HG02642 (cell line): ENCODE results near the gene CIAO2B.
"Not testable (repeated sequence)": the region's sequence is repeated elsewhere in the genome, so short reads cannot be mapped to it uniquely, and the experiment has no call there.

Experiments
- ATAC-seq: cut with Tn5 transposase; IDR thresholded peaks from one replicate; pipeline ENCODE4 v1.9.1; 2021; ENCODE audit warnings: mild to moderate bottlenecking; ENCODE audit not compliant: unreplicated experiment, poor library complexity

Gene CIAO2B

DNA sequence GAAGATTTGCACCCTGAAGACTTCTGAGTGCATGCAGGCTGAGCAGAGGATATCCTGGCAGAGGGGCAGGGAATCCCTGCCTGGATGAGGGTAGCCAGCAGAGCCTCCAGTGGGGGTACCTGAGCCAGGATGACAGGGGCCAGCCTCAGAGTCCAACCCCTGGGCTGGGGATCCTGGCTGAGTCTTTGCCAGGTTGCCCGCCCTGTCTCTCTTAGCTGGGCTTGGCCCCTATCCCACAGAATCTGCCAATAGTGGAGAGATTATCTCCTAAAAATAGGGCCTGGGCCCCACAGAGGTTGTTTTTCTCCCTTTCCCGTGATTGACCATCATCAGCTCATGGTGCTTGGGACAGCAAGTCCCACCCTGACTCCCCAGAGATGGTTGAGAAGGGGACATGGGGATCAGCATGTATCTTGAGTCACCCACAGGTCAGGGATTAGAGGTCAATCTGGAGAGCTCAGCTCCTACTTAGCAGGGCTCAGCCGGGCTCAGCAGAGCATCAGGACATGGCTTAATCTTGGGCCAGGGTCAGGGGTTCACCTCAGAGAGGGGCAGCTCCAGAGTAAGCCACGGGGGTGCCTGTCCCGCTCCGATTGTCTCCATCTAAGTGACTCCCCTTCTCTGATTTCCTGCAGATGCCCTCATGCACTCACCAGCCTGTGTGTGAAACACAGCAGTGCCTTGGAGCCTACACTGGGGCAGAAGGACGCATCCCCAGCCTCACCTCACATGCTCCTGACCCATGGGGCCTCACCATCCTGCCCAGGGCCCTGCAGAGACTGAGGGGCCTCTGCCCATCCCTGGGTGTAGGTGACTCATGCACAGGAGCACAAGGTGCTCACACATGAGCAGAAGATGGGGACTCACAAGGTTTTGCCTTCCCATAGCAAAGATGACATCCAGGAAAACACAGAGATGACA lies 27.0 kb downstream of the CIAO2B start:
- ATAC-seq, result no peak

DNA sequence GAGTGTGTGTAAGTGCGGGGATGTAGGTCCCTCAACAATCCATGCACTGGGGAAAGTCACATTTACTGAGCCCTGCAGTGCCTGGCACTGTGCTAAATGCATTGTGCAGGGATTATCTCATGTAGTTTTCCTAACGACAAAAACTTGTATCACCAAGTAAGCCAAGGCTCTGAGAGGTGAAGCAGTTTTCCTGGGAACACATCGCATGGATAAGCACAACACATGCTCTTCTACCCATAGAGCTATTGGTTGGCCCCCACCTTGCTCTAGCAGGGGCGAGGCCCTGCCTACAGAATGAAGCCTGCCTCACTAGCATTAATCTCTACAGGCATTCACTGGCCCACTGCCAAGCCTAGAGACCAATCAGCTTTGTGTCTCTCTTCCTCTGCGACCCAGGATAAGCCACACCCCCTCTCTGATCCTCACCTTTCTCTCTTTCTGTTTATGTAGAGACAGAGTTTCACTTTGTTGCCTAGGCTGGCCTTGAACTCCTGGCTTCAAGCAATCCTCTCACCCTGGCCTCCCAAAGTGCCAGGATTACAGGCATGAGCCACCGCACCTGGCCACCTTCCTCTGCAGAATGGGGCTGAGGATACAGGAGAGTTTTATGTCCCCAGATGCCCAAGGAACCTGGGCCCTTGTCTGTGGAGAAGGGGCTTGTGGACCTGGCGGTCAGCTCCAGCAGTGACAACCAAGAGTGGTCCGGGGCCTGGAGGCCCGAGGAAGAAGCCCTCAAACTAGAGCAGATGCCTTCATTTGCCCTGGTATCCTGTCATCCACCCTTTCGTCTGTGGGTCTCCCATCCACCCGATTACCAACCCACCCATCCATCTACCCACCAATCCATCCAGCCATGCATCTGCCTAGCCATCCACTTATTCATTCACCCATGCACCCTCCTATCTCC lies 28.3 kb downstream of the CIAO2B start:
- no peak for ATAC-seq

DNA sequence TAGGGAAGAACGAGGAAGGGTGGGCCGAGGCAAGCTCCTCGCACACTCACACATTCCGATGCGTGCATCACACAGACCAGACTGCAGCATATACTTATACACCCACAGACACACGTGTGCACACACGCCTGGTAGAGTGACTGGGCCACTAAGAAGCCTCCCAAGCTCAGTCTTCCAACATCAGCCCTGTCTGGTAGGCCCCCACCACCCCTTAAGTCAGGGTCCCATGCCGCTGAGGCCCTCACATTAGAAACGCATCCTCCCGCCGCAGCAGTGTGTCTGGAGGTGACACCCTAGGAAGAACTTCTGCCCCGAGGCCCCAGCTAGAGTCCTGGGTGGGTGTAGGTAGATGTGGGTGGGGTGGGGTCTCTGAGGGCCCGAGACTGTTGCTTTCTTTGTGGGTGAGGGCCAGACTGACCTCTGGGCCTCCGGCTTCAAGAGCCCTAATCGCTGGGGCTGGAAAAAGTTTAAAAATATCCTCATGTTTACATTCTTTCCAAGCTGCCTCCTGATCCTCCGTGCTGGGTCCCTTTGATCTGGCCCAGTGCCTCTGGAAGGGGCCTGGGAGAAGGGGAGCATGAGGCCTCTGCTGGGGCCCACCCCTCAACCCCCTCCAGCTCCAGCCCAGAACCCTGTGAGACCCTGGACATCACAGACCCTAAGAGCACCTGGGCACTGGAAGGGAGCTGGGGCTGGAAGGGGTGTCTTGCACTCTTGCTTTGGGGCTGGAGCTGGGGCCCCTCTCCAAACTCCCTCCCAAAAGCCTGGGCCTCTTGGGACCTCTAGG lies 29.2 kb downstream of the CIAO2B start:
- ATAC-seq, result no peak

DNA sequence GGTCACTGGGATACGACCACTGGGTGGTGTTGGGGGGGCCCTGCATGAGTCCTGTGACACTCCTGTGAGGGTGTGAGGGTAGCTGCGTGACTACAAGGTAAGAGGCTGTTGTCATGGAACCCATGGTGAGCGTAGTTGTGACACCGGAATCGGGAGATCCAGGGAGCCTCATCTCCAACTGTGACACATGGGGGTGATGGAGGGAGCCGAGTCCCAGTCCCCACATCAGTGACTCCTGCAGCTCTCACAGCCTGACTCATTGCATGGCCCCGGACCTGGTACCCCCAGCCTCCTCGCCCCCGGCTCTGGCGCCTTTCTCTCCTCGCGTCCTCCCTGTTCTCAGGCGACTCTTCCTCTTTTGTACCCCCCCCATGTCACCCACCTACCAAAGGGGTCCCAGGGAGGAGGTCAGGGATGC lies 29.8 kb downstream of the CIAO2B start:
- no peak for ATAC-seq

DNA sequence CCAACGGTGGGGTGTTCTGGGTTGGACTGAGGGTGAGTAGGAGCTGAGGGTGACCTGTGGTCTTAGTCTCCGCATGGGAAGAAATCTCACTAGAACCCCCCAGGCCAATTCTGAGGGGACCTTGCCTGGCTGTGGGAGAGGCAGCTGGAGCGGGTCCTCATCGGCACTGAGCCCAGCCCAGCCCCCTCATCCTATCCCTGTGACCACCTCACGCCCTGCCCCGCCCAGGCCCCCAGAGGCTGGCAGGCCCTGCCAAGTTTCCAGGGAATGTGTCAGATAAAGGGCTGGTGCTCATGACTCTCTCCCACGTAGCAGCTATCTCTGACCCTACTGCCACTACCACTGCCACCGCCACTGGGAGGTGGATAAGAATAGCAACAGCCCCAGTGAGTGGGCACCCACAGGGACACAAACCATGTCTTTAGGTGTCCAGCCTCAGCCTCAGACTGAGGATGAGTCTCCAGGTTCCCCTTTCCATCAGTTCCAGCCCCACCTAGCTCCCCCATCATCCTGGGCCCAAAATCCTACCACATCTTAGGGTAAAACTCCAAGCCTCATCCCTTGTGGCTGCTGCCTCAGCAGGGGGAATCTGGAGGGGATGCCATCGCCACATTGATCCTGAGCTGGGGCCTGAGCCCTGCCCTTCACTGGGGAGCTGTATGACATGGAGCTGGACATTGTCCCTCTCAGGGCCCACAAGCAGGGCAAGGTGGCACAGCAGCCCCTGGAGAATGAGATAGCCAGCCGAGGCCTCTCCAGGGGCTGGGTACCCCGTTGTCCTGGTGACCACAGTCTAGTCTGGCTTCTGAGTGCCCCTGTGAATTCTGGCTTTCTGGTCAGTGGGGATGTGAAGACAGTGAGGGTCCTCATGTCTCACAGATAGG lies 30.4 kb downstream of the CIAO2B start:
- ATAC-seq, result no peak

DNA sequence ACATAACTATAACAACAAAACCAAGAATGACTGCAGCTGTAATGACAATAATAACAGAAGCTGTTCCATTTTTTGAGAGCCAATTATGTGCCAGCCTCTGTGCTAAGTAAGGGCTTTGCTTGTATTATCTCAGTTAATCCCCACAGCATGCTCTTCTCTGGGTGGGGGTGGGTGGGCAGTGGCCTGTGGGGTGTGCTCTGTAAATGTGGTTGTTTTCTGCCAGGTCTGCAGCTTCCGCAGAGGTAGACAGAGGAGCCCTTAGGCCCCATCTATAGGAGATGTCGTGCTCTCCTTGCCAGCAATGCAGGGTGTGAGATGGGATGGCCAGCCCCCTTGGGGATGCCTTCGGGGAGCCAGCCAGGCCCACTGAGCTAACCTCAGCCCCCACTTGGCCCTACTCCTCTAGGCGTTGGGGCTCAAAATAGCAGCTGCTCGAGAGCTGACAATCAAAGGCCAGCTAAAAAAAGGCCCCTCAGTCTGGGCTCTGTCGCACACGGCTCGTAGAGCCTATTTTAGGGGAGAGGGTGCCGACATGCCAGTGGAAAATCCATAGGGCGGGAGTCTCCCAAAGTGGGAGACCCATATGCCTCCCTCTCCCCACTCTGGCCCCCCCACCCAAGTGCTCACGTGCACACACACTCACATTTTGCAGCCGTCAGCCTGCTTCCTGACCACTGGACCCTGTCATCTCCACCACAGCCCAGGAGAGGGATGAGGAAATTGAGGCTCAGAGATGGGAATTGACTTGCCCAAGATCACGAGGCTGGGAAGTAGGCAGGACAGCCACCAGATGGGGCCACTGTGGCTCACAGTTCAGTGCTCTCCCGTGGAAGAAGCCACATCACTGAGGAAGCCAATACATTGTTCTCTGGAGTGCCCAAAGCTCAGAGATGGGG lies 31.3 kb downstream of the CIAO2B start:
- ATAC-seq, result no peak

DNA sequence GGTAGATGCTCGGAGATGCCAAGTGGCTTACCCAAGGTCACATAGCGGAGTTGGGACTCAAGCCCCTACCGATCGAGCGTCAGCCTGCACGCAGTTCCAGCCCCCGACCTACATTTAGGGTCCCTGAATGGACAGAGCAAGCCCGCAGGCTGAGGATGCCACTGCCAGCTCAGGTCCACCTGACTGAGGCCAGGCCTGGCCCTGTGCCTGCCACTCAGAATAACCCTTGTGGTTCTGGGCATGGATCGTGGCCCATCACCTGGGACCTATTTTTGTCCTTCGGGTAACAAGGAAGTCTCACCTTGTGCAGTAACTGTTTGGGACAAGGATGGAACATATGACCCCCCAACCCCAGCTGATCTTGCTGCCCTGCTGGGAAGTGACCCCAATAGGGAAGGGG lies 32.6 kb downstream of the CIAO2B start:
- ATAC-seq, result no peak

DNA sequence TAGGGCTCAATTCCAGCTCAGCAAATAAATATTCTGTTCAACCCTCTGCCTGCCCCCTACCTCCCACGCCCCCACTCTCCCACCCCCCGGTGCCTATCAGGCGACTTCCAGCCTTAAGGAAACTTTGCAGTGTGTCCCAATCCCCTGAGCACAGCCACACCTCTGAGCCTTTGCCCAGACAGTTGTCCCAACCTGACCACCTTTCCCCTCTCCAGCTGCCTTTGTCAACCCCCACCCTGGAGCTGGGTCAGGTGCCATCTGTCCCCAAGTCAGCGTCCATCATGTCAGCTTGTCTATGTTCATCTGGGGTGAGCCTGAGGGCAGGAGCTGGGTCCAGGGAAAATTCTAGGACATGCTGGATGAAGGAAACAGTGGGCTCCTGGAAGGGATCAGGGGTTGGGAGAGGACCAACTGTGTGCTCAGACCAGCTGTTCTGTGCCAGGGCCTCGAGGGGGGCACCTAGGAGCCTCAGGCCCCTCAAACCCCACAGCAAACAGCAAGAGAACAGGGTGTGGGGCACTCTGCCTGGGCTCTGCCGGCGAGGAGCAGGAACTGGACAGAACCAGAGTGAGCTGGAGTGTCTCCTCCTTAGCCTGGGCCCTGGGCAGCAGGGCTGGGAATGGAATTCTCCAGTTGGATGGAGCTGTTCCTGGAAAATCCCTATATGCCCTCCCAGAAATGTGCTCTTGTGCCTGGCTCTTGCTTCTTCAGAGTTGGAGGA lies 33.3 kb downstream of the CIAO2B start:
- no peak for ATAC-seq

DNA sequence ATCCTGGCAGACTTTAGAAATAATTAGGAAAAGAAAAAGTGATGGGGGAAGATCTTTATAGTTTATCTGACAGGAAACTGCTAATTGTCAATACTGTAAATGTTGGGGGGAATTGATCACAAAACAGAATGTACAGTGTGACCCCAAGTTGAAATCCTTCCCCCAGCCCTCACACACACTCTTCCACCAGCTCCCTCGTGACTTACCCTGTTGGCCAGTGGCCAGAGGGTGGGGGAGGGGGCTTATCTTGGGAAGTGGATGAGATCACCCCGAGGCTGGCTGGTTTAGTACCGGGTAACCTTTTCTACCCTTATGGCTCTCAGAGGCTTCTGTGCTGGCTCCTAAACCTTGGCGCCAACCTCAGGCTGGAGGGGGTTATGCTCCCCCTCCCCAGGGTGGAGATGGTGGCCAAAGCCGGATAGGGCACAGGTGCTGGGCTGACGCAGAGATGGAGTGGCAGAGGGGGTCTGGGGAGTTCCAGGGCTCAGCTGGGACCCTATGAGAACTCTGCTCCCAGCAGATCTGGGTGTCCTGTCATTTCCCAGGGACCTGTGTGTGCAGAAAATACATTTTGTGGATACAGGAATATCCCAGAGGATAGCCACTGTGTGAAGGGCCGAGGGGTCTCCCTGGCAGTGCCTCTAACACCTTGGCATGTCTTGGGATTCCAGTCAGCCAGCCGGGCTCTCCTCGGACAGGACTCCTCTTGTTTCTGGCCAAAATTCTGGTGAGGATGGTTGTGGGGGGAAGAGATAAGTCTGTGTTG lies 34.1 kb downstream of the CIAO2B start:
- ATAC-seq, result no peak

DNA sequence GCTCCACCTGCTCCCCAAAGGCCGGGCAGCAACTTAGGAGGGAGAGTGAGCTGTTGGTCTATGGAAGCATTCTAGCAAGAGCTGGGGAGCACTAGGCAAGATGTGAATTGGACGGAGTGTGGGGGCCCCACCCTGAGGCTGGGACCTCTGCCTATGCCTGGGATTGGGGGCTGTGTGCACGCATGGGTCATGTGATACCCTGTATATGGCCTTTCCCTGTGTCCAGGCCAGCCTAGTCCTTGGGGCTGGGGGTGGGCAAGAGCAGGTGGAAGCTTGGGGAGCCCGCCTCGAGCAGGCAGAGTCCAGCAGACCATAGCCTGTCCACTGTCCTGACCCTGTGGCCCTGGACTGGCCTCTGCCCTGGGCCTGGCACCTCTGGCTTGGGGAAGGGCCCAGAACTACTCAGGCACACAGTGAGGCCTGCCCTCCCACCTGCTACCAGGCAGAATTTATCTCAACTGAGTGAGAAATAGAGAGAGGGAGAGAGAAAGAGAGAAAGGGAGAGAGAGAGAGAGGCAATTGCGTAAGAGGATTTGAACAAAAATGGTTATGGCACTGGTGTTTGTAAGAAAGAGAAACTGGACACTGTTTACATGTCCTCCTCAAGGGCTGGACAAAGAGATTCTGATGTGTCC lies 34.8 kb downstream of the CIAO2B start:
- ATAC-seq, result no peak

DNA sequence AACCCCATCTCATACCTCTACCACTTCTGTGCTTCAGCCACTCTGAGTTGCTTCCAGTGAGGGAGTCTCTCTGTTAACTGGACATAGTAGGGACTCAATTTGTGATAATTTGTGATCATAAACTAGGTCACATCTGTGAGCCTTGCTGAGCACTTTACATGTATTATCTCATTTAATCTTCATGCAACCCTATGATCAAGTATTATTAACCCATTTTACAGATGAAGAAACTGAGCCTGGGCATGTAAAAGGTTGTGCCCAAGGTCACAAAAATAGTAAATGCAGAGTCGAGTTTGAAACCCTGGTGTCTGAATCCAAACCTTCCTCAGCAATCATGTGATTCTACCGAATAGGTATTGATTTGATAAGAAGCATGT lies 35.3 kb downstream of the CIAO2B start:
- no peak for ATAC-seq

DNA sequence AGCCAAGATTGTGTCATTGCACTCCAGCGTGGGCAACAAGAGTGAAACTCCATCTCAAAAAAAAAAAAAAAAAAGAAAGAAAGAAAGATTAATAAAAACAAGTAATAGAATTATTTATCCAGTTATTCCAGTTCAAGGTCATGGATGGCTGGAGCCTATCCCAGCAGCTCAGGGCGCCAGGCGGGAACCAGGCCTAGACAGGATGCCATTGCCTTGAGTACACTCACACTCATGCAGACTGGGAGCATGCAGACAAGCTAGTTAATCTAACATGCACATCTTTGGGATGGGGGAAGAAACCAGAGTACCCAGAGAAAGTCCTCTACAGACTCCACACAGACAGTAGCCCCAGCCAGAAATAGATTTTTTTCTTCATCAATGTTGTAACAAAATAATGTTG lies 36.0 kb downstream of the CIAO2B start:
- ATAC-seq, result no peak

DNA sequence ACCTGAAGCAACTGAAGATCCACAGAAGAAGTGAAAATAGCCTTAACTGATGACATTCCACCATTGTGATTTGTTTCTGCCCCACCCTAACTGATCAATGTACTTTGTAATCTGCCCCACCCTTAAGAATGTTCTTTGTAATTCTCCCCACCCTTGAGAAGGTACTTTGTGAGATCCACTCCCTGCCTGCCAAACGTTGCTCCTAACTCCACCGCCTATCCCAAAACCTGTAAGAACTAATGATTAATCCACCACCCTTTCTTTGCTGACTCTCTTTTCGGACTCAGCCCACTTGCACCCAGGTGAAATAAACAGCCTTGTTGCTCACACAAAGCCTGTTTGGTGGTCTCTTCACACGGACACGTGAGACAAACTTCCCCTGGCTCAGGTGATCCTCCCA lies 37.5 kb downstream of the CIAO2B start:
- ATAC-seq, result not testable (repeated sequence)

DNA sequence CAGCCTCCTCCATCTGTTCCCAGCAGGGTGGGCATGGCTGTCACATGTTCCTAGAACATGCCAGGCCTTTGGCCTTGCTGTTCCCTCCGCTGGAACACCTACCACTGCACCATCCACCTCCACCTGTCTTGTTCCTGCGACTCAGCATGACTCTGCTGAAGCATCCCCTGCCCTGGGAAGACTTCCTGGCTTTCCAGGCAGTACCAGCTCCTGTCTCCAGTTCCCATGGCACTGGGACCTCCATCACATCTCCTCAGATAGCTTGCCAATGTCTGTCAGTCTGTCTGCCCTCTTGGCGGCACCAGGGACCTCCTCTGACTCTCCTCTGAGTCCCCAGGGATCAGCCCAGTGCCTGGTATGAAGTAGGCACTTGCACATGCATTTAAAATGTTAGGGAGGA lies 38.2 kb downstream of the CIAO2B start:
- ATAC-seq, result no peak

DNA sequence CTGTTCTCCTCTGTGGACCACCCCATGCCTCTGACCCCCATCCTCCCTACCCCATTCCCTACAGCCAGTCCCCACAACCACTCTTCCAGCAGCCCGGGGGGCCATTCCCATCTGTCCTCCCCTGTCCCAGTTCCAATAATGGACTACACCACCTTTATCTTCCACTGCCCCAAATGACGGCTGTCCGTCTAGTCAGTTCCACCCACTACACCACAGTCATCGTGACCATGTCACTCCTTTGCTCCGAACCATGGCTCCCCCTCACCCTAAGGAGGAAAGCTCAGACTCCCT lies 38.6 kb downstream of the CIAO2B start:
- no peak for ATAC-seq

DNA sequence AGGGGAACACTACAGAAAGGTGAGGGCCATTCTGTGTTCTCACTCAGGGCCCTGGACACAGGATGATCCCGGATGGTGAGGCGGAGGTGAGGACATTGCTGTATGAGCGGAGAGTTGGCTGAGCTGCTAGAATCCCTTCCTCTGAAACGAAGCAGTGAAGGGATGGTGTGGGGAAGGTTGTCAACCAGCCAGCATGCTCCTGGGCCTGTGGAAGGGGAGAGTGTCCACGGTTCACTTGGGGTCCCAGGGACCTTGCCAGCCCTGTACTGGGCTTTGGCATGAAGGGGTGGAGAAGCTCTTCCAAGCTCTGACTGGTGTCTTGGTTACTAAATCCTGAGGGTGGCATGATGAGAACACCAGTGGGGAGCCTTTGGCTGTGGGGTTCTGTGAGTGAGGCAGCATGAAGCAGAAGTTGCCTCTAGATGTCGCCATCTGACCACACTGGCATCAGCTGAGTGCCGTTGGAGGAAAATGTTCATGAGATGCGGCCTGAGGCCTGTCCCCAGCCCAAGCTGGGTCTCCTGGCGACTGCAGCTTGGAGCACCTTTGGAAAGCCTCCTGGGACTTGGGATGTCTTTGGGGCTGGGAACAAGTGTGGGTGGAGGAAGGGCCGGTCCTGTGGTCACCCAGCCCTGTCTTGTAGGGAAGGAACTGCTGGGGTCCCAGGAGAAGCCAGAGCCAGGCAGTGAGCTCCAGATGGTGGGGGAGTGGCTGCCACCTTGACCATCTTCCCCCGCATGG lies 39.1 kb downstream of the CIAO2B start:
- peak; percentile 62 for ATAC-seq
